ENCODE data around the gene CCDC12.

CCDC12 gene

DNA sequence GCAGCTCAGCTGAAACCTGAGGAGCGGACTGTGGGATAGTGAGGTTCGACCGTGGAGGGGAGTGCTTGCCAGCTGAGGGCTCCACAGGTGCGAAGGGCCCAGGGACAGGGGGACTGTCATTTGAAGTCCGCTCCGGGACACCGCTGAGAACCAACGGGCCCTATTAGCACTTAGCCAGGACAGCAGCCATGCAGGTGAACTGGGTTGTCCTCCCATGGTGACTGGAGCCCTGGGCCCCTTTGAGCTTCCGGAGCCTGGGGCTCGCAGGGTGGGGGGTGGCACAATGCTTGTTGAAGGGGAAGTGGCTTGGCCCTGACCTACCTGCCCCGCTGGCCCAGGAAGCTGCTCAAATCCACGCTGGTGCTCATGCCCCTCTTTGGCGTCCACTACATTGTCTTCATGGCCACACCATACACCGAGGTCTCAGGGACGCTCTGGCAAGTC is 74.3 kb downstream of the CCDC12 start:
- no peaks in the 10 kb centered on the region for H4K20me1 ChIP-seq (ENCODE audit: insufficient read depth, low read length)
- H3K79me2 ChIP-seq (ENCODE audit: low read length), result no peaks in the 10 kb centered on the region

DNA sequence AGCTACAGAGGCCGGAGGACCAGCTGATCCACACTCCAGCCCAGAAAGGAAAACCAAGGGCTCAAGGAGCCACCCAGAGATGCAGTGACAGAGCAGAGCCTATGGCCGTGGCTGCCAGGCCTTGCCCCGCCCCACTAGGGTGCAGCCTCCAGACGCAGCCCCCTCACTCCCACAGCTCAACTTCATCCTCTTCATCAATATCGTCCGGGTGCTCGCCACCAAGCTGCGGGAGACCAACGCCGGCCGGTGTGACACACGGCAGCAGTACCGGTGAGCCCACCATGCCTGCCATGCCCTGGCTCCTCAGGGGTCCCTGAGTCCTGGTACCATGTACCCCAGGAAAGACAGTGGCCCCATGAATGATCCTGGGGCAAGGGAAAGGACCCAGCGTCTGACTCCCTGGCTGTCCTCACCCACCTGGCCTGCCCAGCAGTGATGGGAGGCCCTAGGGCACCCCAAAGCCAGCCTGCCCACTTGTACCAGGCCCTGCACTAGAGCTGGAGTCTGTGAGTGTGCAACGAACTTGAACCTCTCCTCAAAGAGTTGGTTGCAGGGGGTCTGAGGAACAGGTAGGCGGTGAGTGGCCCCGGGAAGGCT is 74.9 kb downstream of the CCDC12 start:
- Histone ChIP-seq H3K36me3 (replicated peaks; ENCODE audit: insufficient read depth, low read length) (no peaks in the 10 kb centered on the region), H3K4me1 (ENCODE audit: low read length) (no peaks in the 10 kb centered on the region), H3K9ac (ENCODE audit: low read length) (no peak overlapping the region), H3K4me2 (ENCODE audit: low read depth, low read length) (no peak overlapping the region), H3K27ac (ENCODE audit: low read length) (no peak overlapping the region), H3K9me2 (replicated peaks; ENCODE audit: insufficient read depth, low read length) (no peaks in the 10 kb centered on the region), H4K20me1 (ENCODE audit: insufficient read depth, low read length) (no peaks in the 10 kb centered on the region), H3K4me3 (ENCODE audit: low read length) (no peak overlapping the region), H2AFZ (ENCODE audit: low read length) (no peak overlapping the region), H3K9me3 (replicated peaks; ENCODE audit: insufficient read depth, low read length) (no peaks in the 10 kb centered on the region), H3K27me3 (replicated peaks; ENCODE audit: insufficient read depth, low read length) (peaks cover 10% of the 10 kb centered on the region), H3K79me2 (ENCODE audit: low read length) (no peaks in the 10 kb centered on the region), H3F3A (ENCODE audit: insufficient read depth, low read length) (no peaks in the 10 kb centered on the region)
- no peak for DNase-seq
- no peak for TF ChIP-seq EZH2 (optimal IDR thresholded peaks at IDR 0.05; ENCODE audit: low read depth, low read length)
- TF ChIP-seq, protein P1, sequence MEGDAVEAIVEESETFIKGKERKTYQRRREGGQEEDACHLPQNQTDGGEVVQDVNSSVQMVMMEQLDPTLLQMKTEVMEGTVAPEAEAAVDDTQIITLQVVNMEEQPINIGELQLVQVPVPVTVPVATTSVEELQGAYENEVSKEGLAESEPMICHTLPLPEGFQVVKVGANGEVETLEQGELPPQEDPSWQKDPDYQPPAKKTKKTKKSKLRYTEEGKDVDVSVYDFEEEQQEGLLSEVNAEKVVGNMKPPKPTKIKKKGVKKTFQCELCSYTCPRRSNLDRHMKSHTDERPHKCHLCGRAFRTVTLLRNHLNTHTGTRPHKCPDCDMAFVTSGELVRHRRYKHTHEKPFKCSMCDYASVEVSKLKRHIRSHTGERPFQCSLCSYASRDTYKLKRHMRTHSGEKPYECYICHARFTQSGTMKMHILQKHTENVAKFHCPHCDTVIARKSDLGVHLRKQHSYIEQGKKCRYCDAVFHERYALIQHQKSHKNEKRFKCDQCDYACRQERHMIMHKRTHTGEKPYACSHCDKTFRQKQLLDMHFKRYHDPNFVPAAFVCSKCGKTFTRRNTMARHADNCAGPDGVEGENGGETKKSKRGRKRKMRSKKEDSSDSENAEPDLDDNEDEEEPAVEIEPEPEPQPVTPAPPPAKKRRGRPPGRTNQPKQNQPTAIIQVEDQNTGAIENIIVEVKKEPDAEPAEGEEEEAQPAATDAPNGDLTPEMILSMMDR (IDR thresholded peaks at IDR 0.05; ENCODE audit: low read length), result no peak
- TF ChIP-seq EZH2phosphoT487 (IDR thresholded peaks at IDR 0.05; ENCODE audit: low read length), result no peak

More for the DNA sequence above, 74.3 kb downstream of the CCDC12 start:
- Histone ChIP-seq H3K4me3 (ENCODE audit: low read length) (no peak overlapping the region), H3K27ac (ENCODE audit: low read length) (no peak overlapping the region), H3K4me1 (ENCODE audit: low read length) (no peaks in the 10 kb centered on the region), H3K9me2 (replicated peaks; ENCODE audit: insufficient read depth, low read length) (no peaks in the 10 kb centered on the region), H3K9ac (ENCODE audit: low read length) (no peak overlapping the region), H3K36me3 (replicated peaks; ENCODE audit: insufficient read depth, low read length) (no peaks in the 10 kb centered on the region), H3K27me3 (replicated peaks; ENCODE audit: insufficient read depth, low read length) (peaks cover 10% of the 10 kb centered on the region), H3K4me2 (ENCODE audit: low read depth, low read length) (no peak overlapping the region), H2AFZ (ENCODE audit: low read length) (no peak overlapping the region), H3F3A (ENCODE audit: insufficient read depth, low read length) (no peaks in the 10 kb centered on the region), H3K9me3 (replicated peaks; ENCODE audit: insufficient read depth, low read length) (no peaks in the 10 kb centered on the region)
- DNase-seq, result no peak
- no peak for TF ChIP-seq EZH2 (optimal IDR thresholded peaks at IDR 0.05; ENCODE audit: low read depth, low read length)
- no peak for TF ChIP-seq EZH2phosphoT487 (IDR thresholded peaks at IDR 0.05; ENCODE audit: low read length)
- TF ChIP-seq, protein P1 (IDR thresholded peaks at IDR 0.05; ENCODE audit: low read length), result no peak

DNA sequence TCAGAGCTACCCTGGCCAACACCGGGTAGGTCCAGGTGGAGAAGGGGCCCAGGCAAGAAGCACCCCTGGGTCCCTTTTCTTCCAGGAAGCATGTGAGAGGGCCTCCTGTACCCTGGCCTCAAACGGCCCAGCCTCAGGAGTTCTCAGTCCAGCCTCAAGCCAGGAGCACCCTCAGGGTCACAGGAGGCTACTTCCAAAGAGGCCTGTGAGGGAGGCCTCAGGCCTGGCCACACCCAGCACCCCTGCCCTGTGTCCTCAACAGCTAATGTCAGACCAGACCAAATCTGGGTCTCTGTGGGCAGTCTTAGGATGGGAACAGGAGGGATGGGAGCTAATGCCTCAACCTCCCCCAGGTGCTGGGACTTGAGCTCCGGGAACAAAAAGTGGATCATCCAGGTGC is 75.5 kb downstream of the CCDC12 start:
- H3K4me1 ChIP-seq (ENCODE audit: low read length), result no peaks in the 10 kb centered on the region
- no peaks in the 10 kb centered on the region for H3F3A ChIP-seq (ENCODE audit: insufficient read depth, low read length)
- H3K36me3 ChIP-seq (replicated peaks; ENCODE audit: insufficient read depth, low read length), result no peaks in the 10 kb centered on the region
- H3K27ac ChIP-seq (ENCODE audit: low read length), result no peak overlapping the region
- TF ChIP-seq, protein P1 (IDR thresholded peaks at IDR 0.05; ENCODE audit: low read length), result no peak
- TF ChIP-seq EZH2phosphoT487 (IDR thresholded peaks at IDR 0.05; ENCODE audit: low read length) (no peak), EZH2 (optimal IDR thresholded peaks at IDR 0.05; ENCODE audit: low read depth, low read length) (no peak)
- no peaks in the 10 kb centered on the region for H3K9me3 ChIP-seq (replicated peaks; ENCODE audit: insufficient read depth, low read length)
- H3K79me2 ChIP-seq (ENCODE audit: low read length), result no peaks in the 10 kb centered on the region
- H3K4me2 ChIP-seq (ENCODE audit: low read depth, low read length), result no peak overlapping the region
- no peak for DNase-seq
- no peaks in the 10 kb centered on the region for H4K20me1 ChIP-seq (ENCODE audit: insufficient read depth, low read length)
- H3K9me2 ChIP-seq (replicated peaks; ENCODE audit: insufficient read depth, low read length), result no peaks in the 10 kb centered on the region
- H3K4me3 ChIP-seq (ENCODE audit: low read length), result no peak overlapping the region
- H3K27me3 ChIP-seq (replicated peaks; ENCODE audit: insufficient read depth, low read length), result peaks cover 10% of the 10 kb centered on the region
- H2AFZ ChIP-seq (ENCODE audit: low read length), result no peak overlapping the region
- H3K9ac ChIP-seq (ENCODE audit: low read length), result no peak overlapping the region
